Muscle layer of duodenum (tissue), 2 donors: ENCODE measurements around the gene NUDT15.

Source experiments
- H3K27ac ChIP-seq: one replicate; pipeline ENCODE4 v1.7.0; 2013; ENCODE audit warnings: mild to moderate bottlenecking, low read length
- H3K27me3 ChIP-seq: one replicate; pipeline ENCODE4 v1.7.0; 2013; ENCODE audit warnings: low read depth, mild to moderate bottlenecking, control low read depth, low read length
- H3K36me3 ChIP-seq, 2 donors: one replicate each; pipeline ENCODE4 v1.7.0; 2013; ENCODE audit warnings: low read length in 2 of 2, control low read depth in 1 of 2, mild to moderate bottlenecking in 1 of 2; ENCODE audit not compliant: insufficient read depth in 2 of 2, control insufficient read depth in 1 of 2
- H3K4me1 ChIP-seq, 2 donors: one replicate each; pipeline ENCODE4 v1.7.0; 2013; ENCODE audit warnings: low read length in 2 of 2, mild to moderate bottlenecking in 2 of 2, control low read depth in 1 of 2, moderate library complexity in 1 of 2; ENCODE audit not compliant: insufficient read depth in 2 of 2, control insufficient read depth in 1 of 2
- H3K4me3 ChIP-seq, 2 donors: one replicate each; pipeline ENCODE4 v1.7.0; 2013; ENCODE audit warnings: low read length in 2 of 2, low read depth in 1 of 2, mild to moderate bottlenecking in 1 of 2
- H3K9me3 ChIP-seq, 2 donors: one replicate each; pipeline ENCODE4 v1.7.0; 2013; ENCODE audit warnings: low read length in 2 of 2, control low read depth in 1 of 2, mild to moderate bottlenecking in 1 of 2; ENCODE audit not compliant: control insufficient read depth in 1 of 2
- donor health status: healthy.

The NUDT15 gene

GRCh38 chr13:48009284-48009683, 28.2 kb upstream of the NUDT15 start:
- no peak overlapping the region for H3K27ac ChIP-seq

GRCh38 chr13:48010698-48011097, 26.8 kb upstream of the NUDT15 start:
- no peaks in the 10 kb centered on the region for H3K9me3 ChIP-seq
- no peak overlapping the region for H3K4me3 ChIP-seq
- no peaks in the 10 kb centered on the region for H3K27me3 ChIP-seq
- H3K36me3 ChIP-seq: no peaks in the 10 kb centered on the region
- H3K27ac ChIP-seq: no peak overlapping the region
- no peaks in the 10 kb centered on the region for H3K4me1 ChIP-seq

More at GRCh38 chr13:48009284-48009683, 28.2 kb upstream of the NUDT15 start:
- no peaks in the 10 kb centered on the region for H3K36me3 ChIP-seq
- H3K4me3 ChIP-seq: no peak overlapping the region
- H3K9me3 ChIP-seq: no peaks in the 10 kb centered on the region
- H3K4me1 ChIP-seq: no peaks in the 10 kb centered on the region
- H3K27me3 ChIP-seq: no peaks in the 10 kb centered on the region

GRCh38 chr13:48012668-48013067, 24.9 kb upstream of the NUDT15 start:
- Histone ChIP-seq H3K27me3 (no peaks in the 10 kb centered on the region), H3K4me1 (no peaks in the 10 kb centered on the region), H3K4me3 (no peak overlapping the region), H3K36me3 (no peaks in the 10 kb centered on the region), H3K9me3 (no peaks in the 10 kb centered on the region), H3K27ac (no peak overlapping the region)

GRCh38 chr13:48014359-48014758, 23.2 kb upstream of the NUDT15 start:
- no peak overlapping the region for H3K4me3 ChIP-seq
- H3K36me3 ChIP-seq: no peaks in the 10 kb centered on the region
- H3K9me3 ChIP-seq: no peaks in the 10 kb centered on the region
- H3K27me3 ChIP-seq: no peaks in the 10 kb centered on the region
- H3K4me1 ChIP-seq: no peaks in the 10 kb centered on the region
- H3K27ac ChIP-seq: no peak overlapping the region

GRCh38 chr13:48018637-48019036, 18.9 kb upstream of the NUDT15 start:
- H3K4me3 ChIP-seq: no peak overlapping the region
- H3K36me3 ChIP-seq: no peaks in the 10 kb centered on the region
- H3K27me3 ChIP-seq: no peaks in the 10 kb centered on the region
- no peak overlapping the region for H3K27ac ChIP-seq
- H3K9me3 ChIP-seq: no peaks in the 10 kb centered on the region
- H3K4me1 ChIP-seq: no peaks in the 10 kb centered on the region

GRCh38 chr13:48019796-48020195, 17.7 kb upstream of the NUDT15 start:
- Histone ChIP-seq H3K9me3 (no peaks in the 10 kb centered on the region), H3K27me3 (no peaks in the 10 kb centered on the region), H3K4me3 (no peak overlapping the region), H3K27ac (no peak overlapping the region), H3K36me3 (no peaks in the 10 kb centered on the region), H3K4me1 (no peaks in the 10 kb centered on the region)

GRCh38 chr13:48028066-48028465, 9.5 kb upstream of the NUDT15 start:
- Histone ChIP-seq H3K27ac (no peak overlapping the region), H3K9me3 (peaks cover 0 to 3% of the 10 kb centered on the region in 2 donors), H3K36me3 (no peaks in the 10 kb centered on the region), H3K4me1 (no peaks in the 10 kb centered on the region), H3K27me3 (no peaks in the 10 kb centered on the region), H3K4me3 (no peak overlapping the region)

GRCh38 chr13:48029859-48030258, 7.7 kb upstream of the NUDT15 start:
- Histone ChIP-seq H3K36me3 (no peaks in the 10 kb centered on the region), H3K27me3 (no peaks in the 10 kb centered on the region), H3K4me1 (no peaks in the 10 kb centered on the region), H3K27ac (no peak overlapping the region), H3K9me3 (peaks cover 0 to 3% of the 10 kb centered on the region in 2 donors), H3K4me3 (no peak overlapping the region)

- Histone ChIP-seq H3K4me3 (peak overlapping the region; percentile 68 to 89), H3K9me3 (no peaks in the 10 kb centered on the region), H3K27me3 (no peaks in the 10 kb centered on the region), H3K27ac (no peak overlapping the region), H3K4me1 (peaks cover 9% of the 10 kb centered on the region in 2 donors), H3K36me3 (peaks cover 6 to 16% of the 10 kb centered on the region in 2 donors)
Observed at GRCh38 chr13:48038761-48039160, 1.2 kb downstream of the NUDT15 start.

- Histone ChIP-seq H3K9me3 (no peaks in the 10 kb centered on the region), H3K4me1 (peaks cover 9% of the 10 kb centered on the region in 2 donors), H3K27me3 (no peaks in the 10 kb centered on the region), H3K4me3 (no peak overlapping the region), H3K27ac (no peak overlapping the region), H3K36me3 (peaks cover 6 to 16% of the 10 kb centered on the region in 2 donors)
Observed at GRCh38 chr13:48040049-48040448, 2.5 kb downstream of the NUDT15 start.

GRCh38 chr13:48040896-48041295, 3.4 kb downstream of the NUDT15 start:
- Histone ChIP-seq H3K36me3 (peaks cover 6 to 16% of the 10 kb centered on the region in 2 donors), H3K9me3 (no peaks in the 10 kb centered on the region), H3K4me1 (peaks cover 9% of the 10 kb centered on the region in 2 donors), H3K27ac (no peak overlapping the region), H3K27me3 (no peaks in the 10 kb centered on the region), H3K4me3 (no peak overlapping the region)

- Histone ChIP-seq H3K4me3 (no peak overlapping the region), H3K27ac (no peak overlapping the region), H3K36me3 (peaks cover 6 to 16% of the 10 kb centered on the region in 2 donors), H3K4me1 (peaks cover 0 to 4% of the 10 kb centered on the region in 2 donors), H3K27me3 (no peaks in the 10 kb centered on the region), H3K9me3 (no peaks in the 10 kb centered on the region)
Observed at GRCh38 chr13:48042894-48043293, 5.4 kb downstream of the NUDT15 start.
